Fibroblast of the aortic adventitia (primary cell): ENCODE results near the gene PBXIP1. TPM values are rescaled to one million over a fixed set of nuclear protein-coding genes. Genes with fewer than 3 reads are reported as not detected.
A peak's percentile ranks its signal among the peaks of the same experiment; 100 is the strongest.

Source experiments
- DNase-seq: peaks from one replicate; pipeline ENCODE4 v3.0.0-alpha.2; 2010; ENCODE audit warnings: low read depth
- H3K4me3 ChIP-seq: 2 replicates; pipeline ENCODE4 v1.5.1; 2011; ENCODE audit warnings: low read depth, mild to moderate bottlenecking, control low read depth, low read length, moderate library complexity
- total RNA-seq: library from RNA; depleted of rRNA; stranded (reverse); fragments of >200 nt; gene quantifications from 2 replicates; pipeline ENCODE4 v1.2.3, GENCODE V29; 2012; ENCODE audit warnings: low replicate concordance
- TF ChIP-seq, protein P1 (sequence below): IDR thresholded peaks from 2 replicates; pipeline ENCODE4 v1.5.1; 2011; ENCODE audit warnings: mild to moderate bottlenecking, low read length, control low read depth, inconsistent platforms; ENCODE audit not compliant: insufficient read depth

PBXIP1 gene
- total RNA-seq, 1 donor = 36.2 TPM

DNA sequence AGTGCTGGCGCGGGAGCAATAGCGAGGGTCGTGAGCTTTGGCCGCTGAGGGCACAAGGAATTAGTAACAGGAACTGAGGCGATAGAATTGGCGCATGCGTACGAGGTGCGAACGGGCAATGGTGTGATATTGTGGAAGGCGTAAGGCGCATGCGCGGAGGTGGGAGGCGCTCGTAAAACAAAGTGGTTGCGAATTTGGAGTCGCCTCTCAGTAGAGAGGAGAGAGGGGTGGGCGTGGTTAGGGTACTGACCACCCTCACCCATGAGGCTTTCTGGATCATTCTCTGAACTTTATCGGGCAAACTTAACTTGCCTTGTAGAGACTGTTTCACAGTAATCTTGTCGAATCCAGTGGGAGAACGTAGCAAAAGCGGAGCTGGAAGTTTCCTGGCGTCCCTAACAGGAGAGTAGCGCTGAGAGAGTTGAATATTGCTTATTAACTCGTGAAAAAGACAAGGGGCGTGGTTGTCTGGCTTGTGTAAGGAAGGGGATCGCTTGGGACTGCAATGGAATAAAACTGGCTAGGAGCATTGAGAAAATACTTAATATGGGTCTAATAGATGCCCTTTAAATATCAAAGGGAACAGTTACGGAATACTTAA lies 19.0 kb upstream of the PBXIP1 start:
- H3K4me3 ChIP-seq = peak overlapping the region; percentile 80
- TF ChIP-seq, protein P1, sequence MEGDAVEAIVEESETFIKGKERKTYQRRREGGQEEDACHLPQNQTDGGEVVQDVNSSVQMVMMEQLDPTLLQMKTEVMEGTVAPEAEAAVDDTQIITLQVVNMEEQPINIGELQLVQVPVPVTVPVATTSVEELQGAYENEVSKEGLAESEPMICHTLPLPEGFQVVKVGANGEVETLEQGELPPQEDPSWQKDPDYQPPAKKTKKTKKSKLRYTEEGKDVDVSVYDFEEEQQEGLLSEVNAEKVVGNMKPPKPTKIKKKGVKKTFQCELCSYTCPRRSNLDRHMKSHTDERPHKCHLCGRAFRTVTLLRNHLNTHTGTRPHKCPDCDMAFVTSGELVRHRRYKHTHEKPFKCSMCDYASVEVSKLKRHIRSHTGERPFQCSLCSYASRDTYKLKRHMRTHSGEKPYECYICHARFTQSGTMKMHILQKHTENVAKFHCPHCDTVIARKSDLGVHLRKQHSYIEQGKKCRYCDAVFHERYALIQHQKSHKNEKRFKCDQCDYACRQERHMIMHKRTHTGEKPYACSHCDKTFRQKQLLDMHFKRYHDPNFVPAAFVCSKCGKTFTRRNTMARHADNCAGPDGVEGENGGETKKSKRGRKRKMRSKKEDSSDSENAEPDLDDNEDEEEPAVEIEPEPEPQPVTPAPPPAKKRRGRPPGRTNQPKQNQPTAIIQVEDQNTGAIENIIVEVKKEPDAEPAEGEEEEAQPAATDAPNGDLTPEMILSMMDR = no peak
- DNase-seq = peak; percentile 97

DNA sequence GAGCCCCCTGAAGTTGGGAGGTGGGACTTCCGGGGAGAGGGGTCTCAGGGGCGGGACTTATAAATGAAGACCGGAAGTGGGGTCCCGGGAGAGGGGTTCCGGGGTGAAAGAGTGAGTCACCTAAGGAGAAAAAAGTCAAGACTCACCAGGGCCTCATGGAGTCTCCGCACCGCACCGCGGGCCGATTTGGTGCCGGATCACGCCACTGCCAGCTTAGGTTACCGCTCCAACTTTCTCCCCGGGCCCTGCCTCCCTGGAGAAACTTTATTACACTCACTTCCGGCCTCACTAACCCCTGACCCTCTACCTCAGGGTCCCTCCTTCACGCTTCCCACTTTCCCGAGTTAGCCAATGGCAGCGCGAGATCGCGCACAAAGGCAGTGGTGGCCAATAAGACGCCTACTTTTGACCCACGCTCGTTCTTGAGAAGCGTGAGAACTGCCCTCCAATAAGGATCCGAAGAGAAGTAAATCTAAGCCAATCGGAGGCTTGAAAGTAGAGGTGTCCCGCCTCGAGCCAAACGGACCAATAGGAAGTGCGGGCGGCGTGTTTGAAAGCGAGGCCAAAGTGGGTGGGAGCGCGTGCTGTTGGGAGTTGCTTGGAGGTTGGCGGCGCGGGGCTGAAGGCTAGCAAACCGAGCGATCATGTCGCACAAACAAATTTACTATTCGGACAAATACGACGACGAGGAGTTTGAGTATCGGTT lies 18.4 kb upstream of the PBXIP1 start, which contains the start of gene CKS1B:
TSS of gene CKS1B (plus strand) at position 580 of the 706 bp plus-strand sequence. CDS start at position 645, 65 bp downstream.
- TF ChIP-seq, protein P1 = no peak
- H3K4me3 ChIP-seq = peak within 1 kb of the TSS; percentile 85
- peak; percentile 100 for DNase-seq

DNA sequence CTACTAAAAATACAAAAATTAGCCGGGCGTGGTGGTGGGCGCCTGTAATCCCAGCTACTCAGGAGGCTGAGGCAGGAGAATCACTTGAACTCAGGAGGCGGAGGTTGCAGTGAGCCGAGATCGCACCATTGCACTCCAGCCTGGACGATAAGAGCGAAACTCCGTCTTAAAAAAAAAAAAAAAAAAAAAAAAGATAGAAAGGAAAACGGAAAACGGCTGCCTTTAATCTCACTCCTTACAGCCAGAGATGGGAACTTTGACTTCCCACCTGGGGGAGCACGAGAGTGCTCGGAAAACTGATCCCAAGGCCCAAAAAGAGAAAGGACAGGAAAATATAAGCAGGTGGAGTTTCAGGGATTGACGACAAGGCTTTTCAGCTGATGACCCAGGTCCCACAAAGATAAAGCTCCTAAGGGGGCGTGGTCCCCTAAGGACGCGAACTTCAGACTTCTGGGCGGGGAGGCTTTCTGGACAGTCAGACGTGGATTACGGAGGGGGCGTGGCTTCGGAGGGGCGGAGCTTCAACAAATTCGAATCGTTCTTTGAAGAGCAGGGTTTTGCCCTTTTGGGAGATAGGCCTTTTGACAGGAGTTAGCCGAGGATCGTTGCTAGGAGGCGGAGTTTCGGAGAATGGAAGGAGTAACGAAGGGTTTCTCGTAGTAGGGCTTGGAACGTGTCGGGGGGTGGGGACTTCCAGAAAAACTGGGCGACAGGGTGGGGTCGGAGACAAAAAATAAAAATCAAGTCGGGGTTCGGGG lies 17.6 kb upstream of the PBXIP1 start:
- peak; percentile 98 for DNase-seq
- peak overlapping the region; percentile 85 for H3K4me3 ChIP-seq
- TF ChIP-seq, protein P1 = peak; percentile 26

DNA sequence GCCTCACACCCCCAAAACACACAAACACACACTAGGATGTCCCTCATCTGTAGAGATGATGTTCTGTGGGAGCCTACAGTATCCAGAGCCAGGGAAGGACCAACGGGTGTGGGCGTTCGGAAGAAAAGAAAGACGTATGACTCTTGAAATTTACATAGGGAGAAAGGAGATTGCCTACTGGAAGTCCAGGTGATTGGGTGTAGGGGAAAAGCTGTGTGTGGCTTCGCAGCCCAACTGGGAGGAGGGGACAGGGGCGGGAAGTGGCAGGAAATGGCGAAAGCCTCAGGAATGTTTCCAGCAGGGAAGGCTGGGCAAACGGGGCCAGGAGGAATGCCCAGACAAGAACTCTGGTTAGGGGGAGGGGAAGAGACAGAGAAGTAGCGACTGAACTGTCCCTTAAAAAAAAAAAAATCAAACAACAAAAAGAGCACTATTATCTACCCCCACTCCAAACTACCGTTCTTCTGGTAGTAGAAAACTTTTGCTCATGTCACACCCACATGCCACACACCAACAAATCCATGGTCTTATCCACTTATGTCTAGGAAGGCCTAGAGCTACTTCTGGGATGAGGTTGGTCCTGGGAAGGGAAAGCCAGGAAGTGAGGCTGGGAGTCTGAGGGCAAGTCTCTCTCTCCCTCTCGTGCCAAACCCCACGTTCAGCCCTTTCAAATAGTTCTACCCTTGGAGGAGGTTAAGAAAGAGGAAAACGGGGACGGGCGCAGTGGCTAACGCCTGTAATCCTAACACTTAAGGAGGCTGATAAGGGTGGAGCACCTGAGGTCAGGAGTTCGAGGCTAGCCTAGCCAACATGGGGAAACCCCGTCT lies 16.8 kb upstream of the PBXIP1 start:
- TF ChIP-seq, protein P1 = no peak
- peak overlapping the region; percentile 85 for H3K4me3 ChIP-seq
- DNase-seq = peak; percentile 96

DNA sequence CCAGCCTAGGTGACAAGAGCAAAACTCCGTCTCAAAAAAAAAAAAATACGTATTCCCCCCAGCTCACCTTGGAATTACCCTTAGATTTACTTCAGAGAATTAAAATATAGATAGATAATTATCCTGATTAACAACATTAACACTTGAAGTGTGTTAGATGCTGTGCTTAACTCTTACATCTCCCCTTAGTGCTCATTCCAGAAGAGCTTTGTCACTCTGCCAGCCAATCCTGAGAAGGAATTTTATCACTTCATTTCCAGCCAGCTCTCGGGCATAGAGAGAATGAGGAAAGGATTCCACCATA lies 16.3 kb upstream of the PBXIP1 start:
- peak overlapping the region; percentile 85 for H3K4me3 ChIP-seq
- TF ChIP-seq, protein P1 = no peak
- no peak for DNase-seq

DNA sequence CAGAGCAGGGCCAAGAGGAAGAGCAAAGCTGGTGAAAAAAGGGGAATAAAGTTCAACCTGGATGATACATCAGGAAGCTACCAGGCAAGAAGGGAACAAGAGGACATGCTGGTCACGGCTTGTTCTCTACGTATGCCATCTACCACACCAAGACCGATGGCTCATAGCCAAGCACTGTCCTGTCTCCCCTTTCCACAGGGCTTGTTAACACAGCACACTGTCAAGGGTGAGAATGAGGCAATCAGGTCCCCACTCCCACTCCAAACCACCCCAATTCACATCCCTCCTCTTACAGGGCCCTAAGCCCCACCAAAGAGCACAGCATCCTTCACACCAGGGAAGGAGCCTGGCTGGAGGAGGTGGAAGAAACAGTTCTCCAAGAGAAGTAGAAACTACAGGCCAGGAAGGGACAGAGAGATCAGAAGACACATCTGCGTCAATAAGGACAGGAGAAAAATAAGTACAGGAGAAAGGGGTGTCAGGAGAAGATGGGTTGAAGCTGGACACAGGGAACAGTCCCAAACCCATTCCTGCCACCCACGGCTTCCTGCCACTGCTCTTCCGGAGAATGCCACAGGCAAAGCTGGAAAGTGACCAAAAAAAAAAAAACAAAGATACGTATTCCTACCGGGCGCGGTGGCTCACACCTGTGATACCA lies 15.6 kb upstream of the PBXIP1 start:
- DNase-seq = no peak
- peak overlapping the region; percentile 80 for H3K4me3 ChIP-seq
- TF ChIP-seq, protein P1 = no peak
